ENCODE results near the gene PRRC2A.

The PRRC2A gene

DNA sequence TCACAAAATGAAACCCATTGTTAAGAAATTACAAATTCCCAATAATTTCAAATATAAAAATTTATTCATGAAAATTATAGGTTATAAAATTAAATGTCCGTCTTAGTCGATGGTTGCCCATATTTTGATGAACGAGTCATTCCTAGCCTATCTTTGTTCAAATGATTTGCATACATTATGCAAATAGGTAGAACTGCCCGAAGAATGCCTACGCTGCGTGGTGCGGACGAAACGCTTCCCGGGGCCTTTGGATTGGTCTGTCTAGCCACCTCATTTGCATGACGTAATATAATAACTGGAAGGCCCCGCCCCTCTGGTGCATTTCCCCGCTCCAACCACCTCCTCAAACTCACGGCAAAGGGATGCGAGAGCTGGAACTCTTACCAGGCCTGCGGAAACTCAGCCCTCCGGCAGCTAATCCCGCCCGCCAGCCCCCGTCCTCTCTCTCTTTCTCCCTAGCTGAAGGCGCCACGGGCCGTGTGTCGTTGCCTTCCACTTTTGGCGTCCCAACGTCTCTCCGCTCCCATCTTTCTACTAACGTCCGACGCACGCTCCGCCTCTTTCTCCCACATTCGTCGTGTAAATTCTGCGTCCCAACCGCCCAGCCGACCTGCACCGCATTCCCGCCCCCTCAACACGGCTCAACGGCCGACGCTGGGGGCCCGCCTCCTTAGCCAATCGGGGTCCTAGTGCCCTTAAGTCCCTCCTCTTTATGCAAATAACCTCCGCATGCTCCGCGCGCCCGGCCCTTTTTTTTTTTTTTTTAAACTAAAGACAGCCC, 520 bp upstream of the PRRC2A start:
- Histone ChIP-seq H3K36me3 (ENCODE audit: control insufficient read depth, insufficient read depth, low read length) (no peaks in the 10 kb centered on the region), H3K27ac (peak overlapping the region; percentile 94)

GRCh38 chr6:31621320-31621939, 915 bp downstream of the PRRC2A start:
- Histone ChIP-seq H3K4me2 (ENCODE audit: low read length) (peak overlapping the region; percentile 88), H3K79me2 (peaks cover 15% of the 10 kb centered on the region), H3K4me3 (ENCODE audit: low read depth, low read length) (peak overlapping the region; percentile 88), H3K9ac (peak overlapping the region; percentile 79), H3K36me3 (ENCODE audit: control insufficient read depth, insufficient read depth, low read length) (no peaks in the 10 kb centered on the region), H3K4me1 (peaks cover 12% of the 10 kb centered on the region), H3K9me3 (ENCODE audit: control insufficient read depth, low read length) (no peaks in the 10 kb centered on the region), H2AFZ (peak overlapping the region; percentile 79), H3K27me3 (ENCODE audit: control insufficient read depth, insufficient read depth, low read length) (no peaks in the 10 kb centered on the region), H3K27ac (peak overlapping the region; percentile 94)
- TF ChIP-seq CTCF (IDR thresholded peaks at IDR 0.05): no peak

More for the DNA sequence above, 520 bp upstream of the PRRC2A start:
- Histone ChIP-seq H3K9me3 (ENCODE audit: control insufficient read depth, low read length) (no peaks in the 10 kb centered on the region), H3K79me2 (peaks cover 12% of the 10 kb centered on the region), H3K4me3 (ENCODE audit: low read depth, low read length) (peak overlapping the region; percentile 88), H3K4me2 (ENCODE audit: low read length) (peak overlapping the region; percentile 88), H3K4me1 (peaks cover 14% of the 10 kb centered on the region), H2AFZ (peak overlapping the region; percentile 79), H3K9ac (no peak overlapping the region), H3K27me3 (ENCODE audit: control insufficient read depth, insufficient read depth, low read length) (no peaks in the 10 kb centered on the region)
- no peak for TF ChIP-seq CTCF (IDR thresholded peaks at IDR 0.05)

DNA sequence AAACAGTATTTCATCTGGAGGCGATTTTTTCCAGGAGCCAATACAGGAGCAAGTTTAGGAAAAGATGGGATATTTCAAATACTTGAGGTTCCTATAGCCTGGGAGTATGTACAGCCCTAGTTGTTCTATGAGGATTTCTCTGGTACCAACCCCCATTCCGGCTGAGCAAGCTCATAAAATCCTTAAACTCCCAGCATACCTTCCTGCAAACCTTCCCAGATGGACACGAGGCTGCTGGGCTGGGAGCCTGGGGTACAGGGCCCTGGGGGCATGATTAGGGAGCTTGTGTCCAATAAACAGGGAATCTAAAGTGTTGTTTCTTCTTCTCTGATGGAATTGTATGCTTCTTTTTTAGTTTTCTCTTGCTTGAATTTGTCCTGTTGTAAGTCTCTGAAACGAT, 1.5 kb downstream of the PRRC2A start:
- peak overlapping the region; percentile 94 for H3K27ac ChIP-seq
- no peak for TF ChIP-seq CTCF (IDR thresholded peaks at IDR 0.05)

GRCh38 chr6:31622684-31623091, 2.2 kb downstream of the PRRC2A start:
- Histone ChIP-seq H3K9ac (no peak overlapping the region), H3K36me3 (ENCODE audit: control insufficient read depth, insufficient read depth, low read length) (no peaks in the 10 kb centered on the region), H3K9me3 (ENCODE audit: control insufficient read depth, low read length) (no peaks in the 10 kb centered on the region), H3K4me1 (peaks cover 12% of the 10 kb centered on the region), H3K4me2 (ENCODE audit: low read length) (peak overlapping the region; percentile 88), H2AFZ (no peak overlapping the region), H3K27me3 (ENCODE audit: control insufficient read depth, insufficient read depth, low read length) (no peaks in the 10 kb centered on the region), H3K27ac (no peak overlapping the region), H3K4me3 (ENCODE audit: low read depth, low read length) (no peak overlapping the region), H3K79me2 (peaks cover 17% of the 10 kb centered on the region)
- TF ChIP-seq CTCF (IDR thresholded peaks at IDR 0.05): no peak

More for the DNA sequence above, 1.5 kb downstream of the PRRC2A start:
- Histone ChIP-seq H3K9me3 (ENCODE audit: control insufficient read depth, low read length) (no peaks in the 10 kb centered on the region), H3K4me2 (ENCODE audit: low read length) (peak overlapping the region; percentile 88), H3K4me1 (peaks cover 12% of the 10 kb centered on the region), H3K27me3 (ENCODE audit: control insufficient read depth, insufficient read depth, low read length) (no peaks in the 10 kb centered on the region), H3K9ac (no peak overlapping the region), H3K36me3 (ENCODE audit: control insufficient read depth, insufficient read depth, low read length) (no peaks in the 10 kb centered on the region), H3K79me2 (peaks cover 17% of the 10 kb centered on the region), H2AFZ (no peak overlapping the region), H3K4me3 (ENCODE audit: low read depth, low read length) (peak overlapping the region; percentile 88)
